Inflammatory macrophage treated with lipopolysaccharide for 4 hours (primary cell): ENCODE data around the gene PIGS.
"Not testable (repeated sequence)": the region's sequence is repeated elsewhere in the genome, so short reads cannot be mapped to it uniquely, and the experiment has no call there.

ENCODE experiments used
- DNase-seq: peaks from one replicate; pipeline ENCODE4 v3.0.0-alpha.2; 2020

PIGS gene

GRCh38 chr17:28571361-28572122 is at the start of gene PIGS:
Gene PIGS (minus strand): TSS chr17:28571524. CDS start chr17:28571496, 28 bp downstream.
- DNase-seq: peak; percentile 95

GRCh38 chr17:28620010-28620409 is 48.7 kb upstream of the PIGS start:
- no peak for DNase-seq

GRCh38 chr17:28618464-28618863 is 47.1 kb upstream of the PIGS start:
- DNase-seq: no peak

GRCh38 chr17:28616281-28616680 is 45.0 kb upstream of the PIGS start:
- DNase-seq: no peak

- DNase-seq: no peak
These were observed 44.1 kb upstream of the PIGS start for GRCh38 chr17:28615260-28615940.

- no peak for DNase-seq
These were observed 42.6 kb upstream of the PIGS start, which contains the start of gene RSKR for GRCh38 chr17:28613931-28614381. Gene RSKR (minus strand): TSS chr17:28614185. CDS start chr17:28614161, 24 bp downstream.

- DNase-seq: peak; percentile 28
These were observed 41.9 kb upstream of the PIGS start for GRCh38 chr17:28612936-28613872.

- no peak for DNase-seq
These were observed 41.2 kb upstream of the PIGS start for GRCh38 chr17:28612531-28612930.

GRCh38 chr17:28610376-28610775 is 39.1 kb upstream of the PIGS start:
- no peak for DNase-seq

- DNase-seq: not testable (repeated sequence)
These were observed 32.7 kb upstream of the PIGS start for GRCh38 chr17:28604031-28604430.

- peak; percentile 90 for DNase-seq
These were observed 28.2 kb upstream of the PIGS start for GRCh38 chr17:28599311-28600184.

GRCh38 chr17:28598799-28599310 is 27.5 kb upstream of the PIGS start, which contains the start of gene SPAG5:
Gene SPAG5 (minus strand): TSS chr17:28599025. CDS start chr17:28598946, 79 bp downstream.
- DNase-seq: peak; percentile 92

GRCh38 chr17:28598389-28598788 is 27.1 kb upstream of the PIGS start:
- DNase-seq: no peak

GRCh38 chr17:28597606-28598383 is 26.5 kb upstream of the PIGS start:
- DNase-seq: peak; percentile 34

- no peak for DNase-seq
These were observed 20.9 kb upstream of the PIGS start for GRCh38 chr17:28592260-28592659.

- DNase-seq: no peak
These were observed 14.5 kb upstream of the PIGS start for GRCh38 chr17:28585851-28586250.

GRCh38 chr17:28584434-28584833 is 13.1 kb upstream of the PIGS start:
- no peak for DNase-seq

GRCh38 chr17:28582513-28582912 is 11.2 kb upstream of the PIGS start:
- DNase-seq: no peak

- no peak for DNase-seq
These were observed 9.6 kb upstream of the PIGS start for GRCh38 chr17:28580959-28581358.

- DNase-seq: no peak
These were observed 8.2 kb upstream of the PIGS start for GRCh38 chr17:28579526-28579925.
